K562 (cell line): ENCODE data around the gene FMOD. TPM values are rescaled to one million over a fixed set of nuclear protein-coding genes. Genes with fewer than 3 reads are reported as not detected.
A peak's percentile ranks its signal among the peaks of the same experiment; 100 is the strongest.

Experiments used
- CTCFL ChIP-seq: IDR thresholded peaks from 2 replicates; pipeline ENCODE4 v1.6.1; 2011; ENCODE audit warnings: borderline replicate concordance, low read depth, mild to moderate bottlenecking, moderate library complexity, low read length; ENCODE audit not compliant: insufficient read depth, poor library complexity, severe bottlenecking
- DDX20 ChIP-seq: fragments of 450-650 bp; IDR thresholded peaks from 2 replicates; pipeline ENCODE4 v1.6.1; 2016; ENCODE audit warnings: missing genetic modification characterization, low read depth, mild to moderate bottlenecking, missing compliant biosample characterization, moderate library complexity
- DEAF1 ChIP-seq: fragments of 450-650 bp; formaldehyde crosslinking; IDR thresholded peaks from 2 replicates; pipeline ENCODE4 v1.4.0; 2020; ENCODE audit warnings: mild to moderate bottlenecking, moderate library complexity
- DMBX1 ChIP-seq: fragments of 250-450 bp; sonication (Bioruptor Pico); IDR thresholded peaks from 2 replicates; pipeline ENCODE4 v1.8.0; 2022; ENCODE audit warnings: inconsistent platforms, mild to moderate bottlenecking, moderate library complexity, borderline replicate concordance
- E2F5 ChIP-seq: sonication (generic); formaldehyde crosslinking; IDR thresholded peaks from 2 replicates; pipeline ENCODE4 v1.8.0; 2022; ENCODE audit warnings: mild to moderate bottlenecking, missing genetic modification reagents
- ETV1 ChIP-seq: fragments of 450-650 bp; conservative IDR thresholded peaks from 2 replicates; pipeline ENCODE4 v1.6.1; 2016; ENCODE audit warnings: missing genetic modification characterization, control low read depth, low read depth, missing compliant biosample characterization
- FIP1L1 ChIP-seq: fragments of 200-400 bp; formaldehyde crosslinking; IDR thresholded peaks from 2 replicates; pipeline ENCODE4 v1.6.1; 2018; ENCODE audit warnings: mild to moderate bottlenecking, low read depth, low read length; ENCODE audit not compliant: poor library complexity, severe bottlenecking
- FOXJ3 ChIP-seq: sonication (generic); formaldehyde crosslinking; IDR thresholded peaks from 2 replicates; pipeline ENCODE4 v1.4.0; 2020; ENCODE audit warnings: mild to moderate bottlenecking, missing genetic modification reagents
- GMEB1 ChIP-seq: fragments of 250-450 bp; sonication (Bioruptor Pico); IDR thresholded peaks from 2 replicates; pipeline ENCODE4 v1.4.0; 2020; ENCODE audit warnings: mild to moderate bottlenecking
- ILK ChIP-seq: fragments of 450-650 bp; IDR thresholded peaks from 2 replicates; pipeline ENCODE4 v1.6.1; 2016; ENCODE audit warnings: missing genetic modification characterization, low read depth, mild to moderate bottlenecking, missing compliant biosample characterization, moderate library complexity, borderline replicate concordance
- NFYB ChIP-seq: IDR thresholded peaks from 2 replicates; pipeline ENCODE4 v1.6.1; 2011; ENCODE audit warnings: mild to moderate bottlenecking, moderate library complexity; ENCODE audit not compliant: insufficient read length; ENCODE audit errors: extremely low read depth
- SLC30A9 ChIP-seq: fragments of 250-450 bp; sonication (Bioruptor Pico); IDR thresholded peaks from 2 replicates; pipeline ENCODE4 v1.8.0; 2022; ENCODE audit warnings: mild to moderate bottlenecking, moderate library complexity
- SNIP1 ChIP-seq: fragments of 450-650 bp; IDR thresholded peaks from 2 replicates; pipeline ENCODE4 v1.7.1; 2017; ENCODE audit warnings: low read depth, mild to moderate bottlenecking
- SREBF2 ChIP-seq: sonication (generic); formaldehyde crosslinking; IDR thresholded peaks from 2 replicates; pipeline ENCODE4 v1.4.0; 2020; ENCODE audit warnings: mild to moderate bottlenecking, missing genetic modification reagents
- ZNF511 ChIP-seq: sonication (generic); formaldehyde crosslinking; IDR thresholded peaks from 2 replicates; pipeline ENCODE4 v1.8.0; 2022; ENCODE audit warnings: mild to moderate bottlenecking, missing genetic modification reagents
- ZNF639 ChIP-seq, 2 experiments: fragments of 200-800 bp in 1 of 2; sonication (Bioruptor generic) in 1 of 2; sonication (generic) in 1 of 2; formaldehyde crosslinking in 1 of 2; IDR thresholded peaks in 1 of 2; conservative IDR thresholded peaks in 1 of 2; 2 replicates each; pipeline versions ENCODE4 v1.5.0 to v1.6.1; 2016 to 2020; ENCODE audit warnings: missing compliant biosample characterization in 1 of 2, missing genetic modification characterization in 1 of 2, missing genetic modification reagents in 1 of 2
- ZNF707 ChIP-seq: fragments of 250-450 bp; sonication (Bioruptor Pico); conservative IDR thresholded peaks from 2 replicates; pipeline ENCODE4 v1.8.0; 2022; ENCODE audit warnings: inconsistent platforms, mild to moderate bottlenecking, moderate library complexity
- polyA plus RNA-seq, 8 experiments: library from polyadenylated mRNA; depleted of rRNA in 4 of 8; stranded (reverse) in 5 of 8; unstranded in 3 of 8; fragments of >200 nt; fragmentation: Nextera tagmentation in 2 of 8; fragmentation: Illumina TruSeq in 1 of 8; extraction: Ambion mirVana in 2 of 8; extraction: Trizol in 1 of 8; gene quantifications; 2 replicates each; pipeline versions ENCODE4 v1.2.1 to v1.2.3, GENCODE V29; 2011 to 2014; ENCODE audit warnings: inconsistent platforms in 1 of 8, missing spikeins in 1 of 8
- total RNA-seq, 7 experiments: library from RNA; depleted of rRNA in 6 of 7; stranded (reverse); fragments of >200 nt in 6 of 7; fragmentation: Illumina TruSeq in 2 of 7; extraction: Trizol in 2 of 7; gene quantifications; 2 replicates each; pipeline versions ENCODE4 v1.2.1 to v1.2.3, GENCODE V29; 2011 to 2021; ENCODE audit warnings: low replicate concordance in 1 of 7

Gene FMOD
- total and polyA plus RNA-seq, 9 of the 15 experiments (the other 6 are each of a cell fraction or from before 2014, with no cell fraction given): 0.03 to 0.13 (median 0.03) TPM; not detected in 6

GRCh38 chr1:203326830-203327683 lies 23.9 kb downstream of the FMOD start (continued):
- TF ChIP-seq GMEB1 (CRISPR knock-in tag) (no peak), NFYB (peak; percentile 76), E2F5 (CRISPR knock-in tag) (no peak), ETV1 (tag) (no peak), ZNF707 (no peak), ZNF511 (CRISPR knock-in tag) (peak; percentile 71; the same call in 1 of the 2 replicates), ZNF639 (CRISPR knock-in tag; conservative IDR thresholded peaks at IDR 0.05 in 1 of 2, IDR thresholded peaks at IDR 0.05 in 1 of 2) (no peak), DMBX1 (CRISPR knock-in tag) (no peak), CTCFL (no peak), FOXJ3 (CRISPR knock-in tag) (no peak), ILK (tag) (no peak), DDX20 (no peak), FIP1L1 (no peak), SREBF2 (CRISPR knock-in tag) (no peak), SLC30A9 (CRISPR knock-in tag) (no peak), DEAF1 (CRISPR knock-in tag) (no peak), SNIP1 (no peak)
